Fibroblast of the aortic adventitia (primary cell): ENCODE data around the gene GNAI2. TPM values are rescaled to one million over a fixed set of nuclear protein-coding genes. Genes with fewer than 3 reads are reported as not detected.

Experiments used
- DNase-seq: peaks from one replicate; pipeline ENCODE4 v3.0.0-alpha.2; 2010; ENCODE audit warnings: low read depth
- H3K4me3 ChIP-seq: 2 replicates; pipeline ENCODE4 v1.5.1; 2011; ENCODE audit warnings: low read depth, mild to moderate bottlenecking, control low read depth, low read length, moderate library complexity
- total RNA-seq: library from RNA; depleted of rRNA; stranded (reverse); fragments of >200 nt; gene quantifications from 2 replicates; pipeline ENCODE4 v1.2.3, GENCODE V29; 2012; ENCODE audit warnings: low replicate concordance
- TF ChIP-seq, protein P1 (sequence below): IDR thresholded peaks from 2 replicates; pipeline ENCODE4 v1.5.1; 2011; ENCODE audit warnings: mild to moderate bottlenecking, low read length, control low read depth, inconsistent platforms; ENCODE audit not compliant: insufficient read depth

GNAI2 gene
- total RNA-seq, 1 donor, result 195 TPM

DNA sequence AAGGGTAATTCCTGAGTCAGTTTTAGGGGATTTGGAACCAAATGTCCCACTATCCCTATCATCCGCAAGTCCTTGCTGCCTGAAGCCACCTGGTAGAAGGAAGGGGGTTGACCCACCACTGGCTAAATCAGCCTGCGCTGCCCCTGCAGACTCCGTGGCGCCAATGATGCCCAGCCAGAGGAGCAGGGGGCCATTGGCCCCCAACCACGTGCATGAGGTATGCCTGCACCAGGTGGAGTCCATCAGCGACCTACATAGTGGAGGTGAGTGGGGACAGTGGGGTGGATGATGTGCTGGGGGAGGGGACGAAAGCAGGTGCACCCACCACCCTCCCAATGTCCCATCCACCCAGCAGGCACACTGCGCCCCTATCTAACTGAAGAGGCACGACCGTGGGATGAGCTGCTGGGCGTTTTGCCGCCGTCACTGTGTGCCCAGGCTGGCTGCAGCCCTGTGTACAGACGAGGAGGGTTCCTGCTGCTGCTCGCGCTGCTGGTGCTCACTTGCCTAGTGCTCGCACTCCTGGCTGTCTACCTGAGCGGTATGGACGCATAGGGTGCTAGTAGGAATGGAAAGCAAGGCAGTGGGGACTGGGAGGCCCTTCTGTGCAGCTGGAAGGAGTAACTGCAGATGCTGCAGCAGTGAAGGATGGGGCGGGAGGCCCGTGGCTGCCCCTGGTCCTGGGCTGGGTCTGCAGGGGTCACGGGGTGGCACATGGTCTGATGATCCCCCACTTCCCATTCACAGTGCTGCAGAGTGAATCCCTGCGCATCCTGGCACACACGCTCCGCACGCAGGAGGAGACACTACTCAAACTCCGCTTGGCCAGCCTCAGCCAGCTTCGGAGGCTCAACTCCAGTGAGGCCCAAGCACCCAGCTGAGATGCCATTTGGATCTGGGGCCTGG lies 50.6 kb downstream of the GNAI2 start:
- TF ChIP-seq, protein P1, sequence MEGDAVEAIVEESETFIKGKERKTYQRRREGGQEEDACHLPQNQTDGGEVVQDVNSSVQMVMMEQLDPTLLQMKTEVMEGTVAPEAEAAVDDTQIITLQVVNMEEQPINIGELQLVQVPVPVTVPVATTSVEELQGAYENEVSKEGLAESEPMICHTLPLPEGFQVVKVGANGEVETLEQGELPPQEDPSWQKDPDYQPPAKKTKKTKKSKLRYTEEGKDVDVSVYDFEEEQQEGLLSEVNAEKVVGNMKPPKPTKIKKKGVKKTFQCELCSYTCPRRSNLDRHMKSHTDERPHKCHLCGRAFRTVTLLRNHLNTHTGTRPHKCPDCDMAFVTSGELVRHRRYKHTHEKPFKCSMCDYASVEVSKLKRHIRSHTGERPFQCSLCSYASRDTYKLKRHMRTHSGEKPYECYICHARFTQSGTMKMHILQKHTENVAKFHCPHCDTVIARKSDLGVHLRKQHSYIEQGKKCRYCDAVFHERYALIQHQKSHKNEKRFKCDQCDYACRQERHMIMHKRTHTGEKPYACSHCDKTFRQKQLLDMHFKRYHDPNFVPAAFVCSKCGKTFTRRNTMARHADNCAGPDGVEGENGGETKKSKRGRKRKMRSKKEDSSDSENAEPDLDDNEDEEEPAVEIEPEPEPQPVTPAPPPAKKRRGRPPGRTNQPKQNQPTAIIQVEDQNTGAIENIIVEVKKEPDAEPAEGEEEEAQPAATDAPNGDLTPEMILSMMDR, result no peak
- DNase-seq, result no peak
- no peak overlapping the region for H3K4me3 ChIP-seq

DNA sequence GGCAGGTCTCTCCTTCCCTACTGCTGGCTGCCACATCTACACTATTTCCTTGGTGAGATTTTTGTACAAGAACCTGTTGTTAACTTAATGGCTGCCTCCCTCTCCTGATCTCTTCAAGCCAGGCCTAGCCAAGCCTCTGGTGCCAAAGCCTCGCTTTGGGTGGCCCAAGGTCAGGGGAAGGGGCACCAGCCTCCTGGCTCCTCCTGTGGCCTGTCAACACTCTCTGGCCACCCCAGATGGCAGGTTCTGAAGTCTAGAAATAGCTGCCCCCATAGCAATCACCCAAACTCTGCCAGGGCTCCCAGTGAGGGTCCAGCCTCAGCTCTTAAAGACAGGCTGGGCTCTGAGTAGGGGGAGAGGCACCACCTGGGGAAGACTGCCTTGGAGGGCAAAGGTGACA lies 51.3 kb downstream of the GNAI2 start:
- no peak overlapping the region for H3K4me3 ChIP-seq
- DNase-seq, result no peak
- TF ChIP-seq, protein P1, result no peak

DNA sequence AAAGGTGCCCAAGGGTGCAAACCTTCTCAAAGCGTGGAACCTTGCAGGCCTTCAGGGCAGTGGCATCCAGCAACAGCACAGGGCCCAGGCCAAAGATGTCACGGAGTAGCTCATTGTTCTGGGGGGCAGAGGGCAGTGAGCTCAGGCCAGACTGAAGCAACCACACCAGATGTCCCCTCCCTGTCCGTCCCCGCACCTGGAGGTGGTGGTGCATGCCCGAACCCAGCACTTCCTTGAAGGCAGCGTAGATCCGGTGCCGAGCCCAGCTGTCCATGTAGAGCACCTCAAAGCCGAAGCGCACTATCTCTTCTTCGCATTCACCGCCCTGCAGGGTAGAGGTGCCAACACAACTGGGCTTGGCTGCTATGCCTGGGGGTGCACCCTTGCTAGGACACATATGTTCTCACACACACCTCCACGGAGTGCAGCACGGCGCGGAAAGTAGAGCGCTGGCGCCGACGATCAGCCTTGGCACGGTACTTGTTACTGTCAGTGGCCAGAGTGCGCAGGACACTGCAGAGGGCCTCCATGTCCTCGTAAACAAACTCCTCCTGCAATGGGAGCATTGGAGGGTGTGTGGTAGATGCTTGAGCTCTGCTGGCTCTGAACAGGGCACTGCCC lies 52.5 kb downstream of the GNAI2 start:
- DNase-seq, result no peak
- H3K4me3 ChIP-seq, result no peak overlapping the region
- TF ChIP-seq, protein P1, result no peak

DNA sequence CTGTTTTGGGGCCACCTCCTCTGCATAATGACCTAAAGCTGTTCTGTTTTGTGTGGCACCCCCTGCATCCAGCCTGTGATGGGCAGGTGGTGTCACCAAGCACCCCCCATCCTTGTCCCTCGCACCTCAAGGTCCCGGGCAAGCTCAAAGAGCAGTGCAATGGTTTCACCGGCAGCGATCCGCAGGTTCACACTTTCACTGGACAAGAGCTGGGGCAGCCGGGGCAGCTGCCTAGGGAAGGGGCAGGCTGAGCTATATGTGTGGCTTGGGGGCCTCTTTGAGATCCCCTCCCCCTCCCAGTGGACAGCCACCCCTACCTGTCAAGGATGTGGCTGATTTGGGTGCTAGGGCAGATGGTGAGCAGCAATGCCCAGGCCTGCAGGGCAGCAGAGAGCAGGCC lies 53.1 kb downstream of the GNAI2 start:
- no peak for DNase-seq
- H3K4me3 ChIP-seq, result no peak overlapping the region
- TF ChIP-seq, protein P1, result no peak

DNA sequence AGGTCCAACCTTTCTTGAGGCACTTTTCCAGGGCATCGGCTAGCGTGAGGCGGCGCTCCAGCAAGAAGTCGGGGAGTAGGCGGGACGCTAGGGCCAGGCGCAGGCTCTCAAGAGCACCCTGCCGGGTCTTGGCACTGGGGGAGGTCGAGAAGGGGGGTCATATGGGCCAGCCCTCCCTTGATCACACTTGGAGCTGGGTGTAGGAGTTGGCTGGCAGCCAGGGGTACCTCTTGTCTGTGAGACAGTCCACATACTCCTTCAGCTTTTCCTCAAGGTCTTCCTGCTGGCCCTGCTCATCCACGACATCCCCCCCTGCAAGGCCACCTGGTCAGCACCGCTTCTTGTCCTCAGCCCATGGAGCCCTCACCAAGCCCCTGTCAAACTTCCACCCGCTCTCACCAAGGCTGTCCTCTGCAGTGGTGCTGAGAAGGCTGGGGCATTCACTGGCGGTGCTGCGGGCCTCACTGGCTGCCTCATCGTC lies 54.2 kb downstream of the GNAI2 start:
- TF ChIP-seq, protein P1, result no peak
- no peak for DNase-seq
- no peak overlapping the region for H3K4me3 ChIP-seq

DNA sequence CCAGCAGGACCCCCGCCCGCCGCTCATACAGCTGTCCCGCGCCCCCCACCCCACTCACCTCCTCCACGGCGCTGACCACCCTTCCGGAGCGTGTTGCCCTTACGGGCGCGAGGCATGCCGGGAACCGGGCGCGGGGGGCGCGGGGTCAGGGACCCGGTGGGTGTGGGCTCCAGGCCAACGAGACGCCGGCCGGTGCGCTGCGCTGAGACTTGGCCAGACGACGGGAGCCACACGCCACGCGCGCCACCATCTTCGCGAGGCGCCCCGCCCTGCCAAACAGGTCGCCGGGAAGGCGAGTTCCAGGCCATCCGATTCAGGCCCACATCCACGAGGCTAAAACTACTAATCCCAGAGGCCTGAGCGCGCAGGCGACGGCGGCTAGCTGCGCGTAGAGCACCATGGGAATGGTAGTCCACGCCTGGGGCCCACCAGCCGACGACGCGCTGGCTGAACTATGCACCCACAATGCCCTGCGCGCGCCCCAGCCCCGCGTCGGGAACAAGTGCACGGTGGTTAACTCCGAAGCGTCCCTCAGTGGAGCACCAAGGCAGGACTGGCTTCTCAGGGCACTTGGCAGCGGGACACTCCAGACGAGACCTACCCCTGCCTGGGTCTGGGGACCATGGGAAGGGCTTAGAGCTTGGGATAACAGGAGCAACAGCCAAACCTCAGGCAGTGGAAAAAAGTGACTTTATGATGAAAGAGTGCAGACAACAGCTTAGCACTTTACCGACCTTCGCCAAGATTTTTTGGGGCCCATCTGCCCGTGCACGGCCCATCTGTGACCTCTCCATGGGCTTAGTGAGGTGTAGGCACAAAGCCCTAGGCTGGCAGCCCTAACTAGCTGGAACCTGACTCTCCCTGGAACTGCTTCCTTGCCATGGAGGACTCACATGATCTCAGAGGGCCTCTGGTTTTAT lies 56.4 kb downstream of the GNAI2 start, which contains the start of gene IFRD2:
Gene IFRD2 (minus strand): TSS at position 271 of the 920 bp plus-strand sequence. CDS start 155 bp downstream, at position 116.
- H3K4me3 ChIP-seq, result peak within 1 kb of the TSS; percentile 91
- TF ChIP-seq, protein P1, result no peak
- peak; percentile 96 for DNase-seq
